ENCODE data around the gene EHMT1.

Gene EHMT1

DNA sequence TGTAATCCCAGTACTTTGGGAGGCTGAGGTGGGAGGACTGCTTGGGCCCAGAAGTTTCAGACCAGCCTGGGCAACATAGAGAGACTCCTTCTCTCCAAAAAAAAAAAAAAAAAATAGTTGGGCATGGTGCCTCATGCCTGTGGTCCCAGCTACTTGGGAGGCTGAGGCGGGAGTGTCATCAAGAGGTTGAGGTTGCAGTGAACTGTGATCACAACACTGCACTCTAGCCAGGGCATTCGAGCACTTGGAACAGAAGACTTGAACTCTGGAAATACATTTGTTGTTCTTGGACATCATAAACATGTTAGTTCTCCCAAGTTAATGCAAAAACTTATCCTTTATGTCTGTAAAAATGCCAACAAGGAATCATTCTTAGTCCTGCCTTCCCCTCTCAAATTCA, 29.6 kb downstream of the EHMT1 start:
- no peak for DNase-seq (ENCODE audit: low spot score)
- TF ChIP-seq, protein P1, sequence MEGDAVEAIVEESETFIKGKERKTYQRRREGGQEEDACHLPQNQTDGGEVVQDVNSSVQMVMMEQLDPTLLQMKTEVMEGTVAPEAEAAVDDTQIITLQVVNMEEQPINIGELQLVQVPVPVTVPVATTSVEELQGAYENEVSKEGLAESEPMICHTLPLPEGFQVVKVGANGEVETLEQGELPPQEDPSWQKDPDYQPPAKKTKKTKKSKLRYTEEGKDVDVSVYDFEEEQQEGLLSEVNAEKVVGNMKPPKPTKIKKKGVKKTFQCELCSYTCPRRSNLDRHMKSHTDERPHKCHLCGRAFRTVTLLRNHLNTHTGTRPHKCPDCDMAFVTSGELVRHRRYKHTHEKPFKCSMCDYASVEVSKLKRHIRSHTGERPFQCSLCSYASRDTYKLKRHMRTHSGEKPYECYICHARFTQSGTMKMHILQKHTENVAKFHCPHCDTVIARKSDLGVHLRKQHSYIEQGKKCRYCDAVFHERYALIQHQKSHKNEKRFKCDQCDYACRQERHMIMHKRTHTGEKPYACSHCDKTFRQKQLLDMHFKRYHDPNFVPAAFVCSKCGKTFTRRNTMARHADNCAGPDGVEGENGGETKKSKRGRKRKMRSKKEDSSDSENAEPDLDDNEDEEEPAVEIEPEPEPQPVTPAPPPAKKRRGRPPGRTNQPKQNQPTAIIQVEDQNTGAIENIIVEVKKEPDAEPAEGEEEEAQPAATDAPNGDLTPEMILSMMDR (IDR thresholded peaks at IDR 0.05; ENCODE audit: extremely low read depth, missing control alignments): no peak

DNA sequence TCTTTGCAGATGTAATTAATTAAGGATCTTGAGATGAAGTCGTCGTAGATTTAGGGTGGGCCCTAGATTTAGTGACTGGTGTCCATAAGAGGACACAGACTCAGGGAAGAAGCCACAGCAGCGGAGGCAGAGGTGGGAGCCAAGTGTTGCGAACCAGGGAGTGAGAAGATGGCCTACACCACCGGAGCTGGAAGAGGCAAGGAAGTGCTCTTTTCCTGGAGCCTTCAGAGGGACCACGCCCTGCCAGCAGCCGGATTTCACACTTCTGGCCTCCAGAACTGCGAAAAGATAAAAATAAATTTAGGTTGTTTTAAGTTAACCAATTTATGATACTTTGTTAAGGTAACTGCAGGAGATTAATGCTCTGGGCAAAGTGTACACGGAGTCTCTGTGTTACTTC, 30.7 kb downstream of the EHMT1 start:
- DNase-seq (ENCODE audit: low spot score): no peak
- TF ChIP-seq, protein P1 (IDR thresholded peaks at IDR 0.05; ENCODE audit: extremely low read depth, missing control alignments): no peak

DNA sequence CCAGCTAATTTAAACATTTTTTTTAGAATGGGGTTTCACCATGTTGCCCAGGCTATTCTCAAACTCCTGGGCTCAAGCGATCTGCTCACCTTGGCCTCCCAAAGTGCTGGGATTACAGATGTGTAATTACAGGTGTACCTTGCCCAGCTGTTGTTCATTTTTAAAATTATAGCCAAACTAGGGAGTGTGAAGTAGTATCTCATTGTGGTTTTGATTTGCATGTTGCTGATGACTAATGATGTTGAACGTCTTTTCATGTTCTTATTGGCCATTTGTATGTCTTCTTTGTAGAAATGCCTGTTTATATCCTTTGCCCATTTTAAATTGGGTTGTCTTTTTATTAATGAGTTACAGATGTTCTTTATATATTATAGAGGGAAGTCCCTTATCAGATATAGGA, 31.5 kb downstream of the EHMT1 start:
- TF ChIP-seq, protein P1 (IDR thresholded peaks at IDR 0.05; ENCODE audit: extremely low read depth, missing control alignments): no peak
- DNase-seq (ENCODE audit: low spot score): no peak

DNA sequence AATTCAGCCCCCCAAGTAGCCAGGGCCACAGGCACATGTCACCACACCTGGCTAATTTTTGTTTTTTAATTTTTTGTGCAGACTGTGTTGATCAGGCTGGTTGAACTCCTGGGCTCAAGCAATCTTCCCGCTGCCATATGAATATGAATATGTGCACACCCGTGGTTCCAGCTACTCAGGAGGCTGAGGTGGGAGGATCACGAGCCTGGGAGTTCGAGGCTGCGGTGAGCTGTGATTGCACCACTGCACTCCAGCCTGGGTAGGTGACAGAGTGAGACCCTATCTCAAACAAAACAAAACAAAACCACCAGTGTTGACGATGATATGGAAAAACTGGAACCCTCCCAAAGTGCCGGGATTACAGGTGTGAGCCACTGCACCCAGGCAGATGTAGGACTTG, 32.0 kb downstream of the EHMT1 start:
- no peak for DNase-seq (ENCODE audit: low spot score)
- TF ChIP-seq, protein P1 (IDR thresholded peaks at IDR 0.05; ENCODE audit: extremely low read depth, missing control alignments): no peak

DNA sequence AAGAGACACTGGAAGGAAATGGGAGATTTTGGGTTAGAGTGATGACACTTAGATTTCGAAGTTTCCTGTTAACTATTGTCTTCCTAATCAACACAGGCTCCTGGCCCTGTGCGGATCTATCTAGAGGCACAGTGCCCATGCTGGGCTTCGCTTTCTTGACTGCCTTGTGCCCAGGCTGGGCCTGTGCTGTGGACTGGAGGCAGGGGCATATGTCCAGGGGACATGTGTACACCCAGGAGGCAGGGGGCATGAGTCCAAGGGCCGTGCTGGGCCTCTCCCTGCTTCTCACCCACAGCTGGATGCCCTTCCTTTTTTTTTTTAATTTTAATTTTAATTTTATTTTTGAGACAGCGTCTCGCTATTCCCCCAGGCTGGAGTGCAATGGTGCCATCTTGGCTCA, 37.6 kb downstream of the EHMT1 start:
- DNase-seq (ENCODE audit: low spot score): no peak
- TF ChIP-seq, protein P1 (IDR thresholded peaks at IDR 0.05; ENCODE audit: extremely low read depth, missing control alignments): no peak

DNA sequence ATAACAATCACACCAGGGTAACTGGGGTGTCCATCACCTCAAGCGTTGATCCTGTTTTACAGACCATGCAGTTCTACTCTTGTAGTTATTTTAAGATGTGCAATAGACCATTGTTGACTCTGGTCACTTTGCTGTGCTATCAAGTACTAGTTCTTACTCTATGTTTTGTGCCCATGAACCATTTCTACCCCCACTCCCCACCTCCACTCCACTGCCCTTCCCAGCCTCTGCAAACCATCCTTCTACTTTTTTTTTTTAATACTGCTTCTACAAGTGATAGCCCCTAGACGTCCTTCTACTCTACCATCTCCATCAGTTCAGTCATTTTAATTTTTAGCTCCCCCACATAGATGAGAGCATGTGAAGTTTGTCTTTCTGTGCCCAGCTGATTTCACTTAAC, 38.8 kb downstream of the EHMT1 start:
- DNase-seq (ENCODE audit: low spot score): no peak
- TF ChIP-seq, protein P1 (IDR thresholded peaks at IDR 0.05; ENCODE audit: extremely low read depth, missing control alignments): no peak

DNA sequence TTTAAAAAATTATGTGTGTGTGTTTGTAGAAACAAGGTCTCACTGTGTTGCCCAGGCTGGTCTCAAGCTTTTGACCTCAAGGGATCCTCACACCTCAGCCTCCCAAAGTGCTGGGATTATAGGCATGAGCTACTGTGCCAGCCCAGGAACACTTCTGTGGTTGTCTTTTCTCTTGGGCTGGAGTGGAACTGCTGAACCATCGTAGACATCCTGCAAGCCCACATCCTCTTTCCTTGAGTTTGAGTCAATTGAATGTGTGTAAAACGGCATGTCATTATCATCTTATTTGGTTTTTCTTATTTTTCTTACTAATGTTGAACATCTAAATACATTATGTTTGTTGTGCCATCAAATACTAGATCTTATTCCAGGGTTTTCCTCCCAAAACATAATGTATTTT, 40.0 kb downstream of the EHMT1 start:
- TF ChIP-seq, protein P1 (IDR thresholded peaks at IDR 0.05; ENCODE audit: extremely low read depth, missing control alignments): no peak
- DNase-seq (ENCODE audit: low spot score): no peak
